ENCODE measurements around the gene RPEL1. TPM values are rescaled to one million over a fixed set of nuclear protein-coding genes. Genes with fewer than 3 reads are reported as not detected.

RPEL1 gene
- total RNA-seq, 4 donors from 2014 or later: 0.26 to 0.35 TPM; not detected in 2

GRCh38 chr10:103295374-103296015 lies 49.8 kb downstream of the RPEL1 start:
- H3K9me3 ChIP-seq: no peaks in the 10 kb centered on the region
- H3K27me3 ChIP-seq: no peaks in the 10 kb centered on the region
- TF ChIP-seq, protein P1, sequence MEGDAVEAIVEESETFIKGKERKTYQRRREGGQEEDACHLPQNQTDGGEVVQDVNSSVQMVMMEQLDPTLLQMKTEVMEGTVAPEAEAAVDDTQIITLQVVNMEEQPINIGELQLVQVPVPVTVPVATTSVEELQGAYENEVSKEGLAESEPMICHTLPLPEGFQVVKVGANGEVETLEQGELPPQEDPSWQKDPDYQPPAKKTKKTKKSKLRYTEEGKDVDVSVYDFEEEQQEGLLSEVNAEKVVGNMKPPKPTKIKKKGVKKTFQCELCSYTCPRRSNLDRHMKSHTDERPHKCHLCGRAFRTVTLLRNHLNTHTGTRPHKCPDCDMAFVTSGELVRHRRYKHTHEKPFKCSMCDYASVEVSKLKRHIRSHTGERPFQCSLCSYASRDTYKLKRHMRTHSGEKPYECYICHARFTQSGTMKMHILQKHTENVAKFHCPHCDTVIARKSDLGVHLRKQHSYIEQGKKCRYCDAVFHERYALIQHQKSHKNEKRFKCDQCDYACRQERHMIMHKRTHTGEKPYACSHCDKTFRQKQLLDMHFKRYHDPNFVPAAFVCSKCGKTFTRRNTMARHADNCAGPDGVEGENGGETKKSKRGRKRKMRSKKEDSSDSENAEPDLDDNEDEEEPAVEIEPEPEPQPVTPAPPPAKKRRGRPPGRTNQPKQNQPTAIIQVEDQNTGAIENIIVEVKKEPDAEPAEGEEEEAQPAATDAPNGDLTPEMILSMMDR (IDR thresholded peaks at IDR 0.05): no peak
- no peak for TF ChIP-seq POLR2A (IDR thresholded peaks at IDR 0.05)
- no peak for DNase-seq
- no peaks in the 10 kb centered on the region for H3K4me1 ChIP-seq
- H3K4me3 ChIP-seq: no peak overlapping the region
- no peak overlapping the region for H3K27ac ChIP-seq
- intact Hi-C loops (cut with DNase I; ENCODE audit: low total_unique reads): no loop called here
- no peaks in the 10 kb centered on the region for H3K36me3 ChIP-seq

Other genes starting within 250 kb of the RPEL1 start
- gene NT5C2, start 52.6 kb upstream of the RPEL1 start, total RNA-seq: 100 to 1,000 TPM in 2 of 4 donors, 10 to 100 TPM in 2; 12.3 to 134 (median 99.4) TPM
- gene INA, start 31.3 kb downstream of the RPEL1 start, total RNA-seq: under 1 TPM in 1 of 4 donors, not detected in 3; 0.55 TPM
- 10 to 100 TPM in 2 of 4 donors, 1 to 10 TPM in 2; 1.5 to 19.2 (median 9.7) TPM for gene PCGF6, start 105.3 kb downstream of the RPEL1 start, total RNA-seq
- gene TAF5, start 122.1 kb downstream of the RPEL1 start, total RNA-seq: 1 to 10 TPM; 1.8 to 8.6 (median 6.0) TPM
- gene ATP5MK, start 150.6 kb downstream of the RPEL1 start, total RNA-seq: 100 to 1,000 TPM in 3 of 4 donors, 10 to 100 TPM in 1; 74.1 to 379 (median 185) TPM
- gene PDCD11, start 150.7 kb downstream of the RPEL1 start, total RNA-seq: 10 to 100 TPM in 2 of 4 donors, 1 to 10 TPM in 2; 7.4 to 39.0 (median 22.2) TPM
- 10 to 100 TPM; 29.7 to 98.7 (median 46.8) TPM for gene CALHM2, start 206.5 kb downstream of the RPEL1 start, total RNA-seq
- gene CALHM1, start 213.0 kb downstream of the RPEL1 start, total RNA-seq: not detected
- not detected for gene CALHM3, start 233.4 kb downstream of the RPEL1 start, total RNA-seq
- 10 to 100 TPM in 2 of 4 donors, 1 to 10 TPM in 2; 3.8 to 46.1 (median 14.1) TPM for gene NEURL1, start 247.8 kb downstream of the RPEL1 start, total RNA-seq

Data from uterus (tissue), 4 donors.